Activated naive CD8-positive, alpha-beta T cell treated with anti-CD3 and anti-CD28 coated beads, Interleukin-2, amount 50 U/mL, for 24 hours (primary cell): ENCODE results near the gene TSTD2.

ENCODE experiments used
- ATAC-seq: fragments of 150-1000 bp; cut with Tn5 transposase; one replicate; pipeline ENCODE4 v1.10.0; 2021
- DNase-seq: peaks from one replicate; pipeline ENCODE4 v3.0.0; 2021
- H3K27ac Mint-ChIP-seq: one replicate; pipeline ENCODE4 v1.8.0; 2021; ENCODE audit warnings: mild to moderate bottlenecking, mixed read lengths
- H3K27me3 Mint-ChIP-seq: one replicate; pipeline ENCODE4 v1.8.0; 2021; ENCODE audit warnings: mixed read lengths
- H3K36me3 Mint-ChIP-seq: one replicate; pipeline ENCODE4 v1.8.0; 2021; ENCODE audit warnings: low read depth, mixed read lengths
- H3K4me1 Mint-ChIP-seq: one replicate; pipeline ENCODE4 v1.8.0; 2021; ENCODE audit warnings: mixed read lengths
- H3K4me3 Mint-ChIP-seq: one replicate; pipeline ENCODE4 v1.8.0; 2021; ENCODE audit warnings: mild to moderate bottlenecking, moderate library complexity, mixed read lengths
- H3K9me3 Mint-ChIP-seq: one replicate; pipeline ENCODE4 v1.8.0; 2021; ENCODE audit warnings: mixed read lengths

The TSTD2 gene

DNA sequence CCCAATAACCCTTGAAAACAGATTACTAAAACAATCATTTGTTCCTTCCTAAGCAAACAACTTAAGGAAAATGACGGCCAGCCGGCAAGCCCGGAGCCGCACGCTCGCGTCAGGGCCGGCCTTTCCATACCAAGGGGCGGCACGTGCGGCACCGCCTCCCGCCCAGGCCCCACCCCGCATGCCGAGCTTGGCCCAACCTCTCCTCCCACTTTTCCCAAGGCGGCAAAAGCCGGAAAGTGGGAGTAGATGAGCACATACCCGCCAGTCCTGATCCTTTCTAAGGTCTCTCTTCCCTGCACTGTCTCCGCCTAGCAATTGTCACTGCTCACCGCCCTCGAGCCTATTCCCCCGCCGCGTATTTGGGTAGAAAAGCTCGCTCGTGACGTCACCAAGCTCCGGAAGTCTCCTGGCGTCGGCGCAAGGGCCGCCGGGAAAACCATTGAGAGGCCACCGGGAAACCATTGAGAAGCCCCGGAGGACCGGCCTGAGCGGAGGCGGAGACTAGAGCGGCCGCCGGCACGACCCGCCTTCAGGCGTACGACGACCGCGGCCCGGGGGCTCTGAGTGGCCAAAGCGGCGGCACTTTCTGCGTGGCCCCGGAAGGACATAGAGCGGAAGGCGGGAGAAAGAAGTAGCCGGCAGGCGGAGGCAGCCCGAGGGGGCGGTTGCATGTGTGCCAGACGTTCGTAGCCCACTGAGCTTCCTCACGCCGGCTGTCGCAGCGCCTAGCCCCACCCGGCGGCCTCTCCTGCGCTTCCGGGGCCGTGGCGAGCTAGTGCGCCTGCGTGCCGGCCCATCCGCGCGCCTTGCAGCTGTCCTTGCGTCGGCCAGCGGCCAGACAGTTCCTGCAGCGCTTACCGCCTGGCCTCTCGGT, at the start of gene TSTD2, which contains the start of gene NCBP1:
TSS of gene TSTD2 (minus strand) at position 384 of the 874 bp plus-strand sequence. CDS start 5,806 bp downstream, outside the sequence.
TSS of gene NCBP1 (plus strand) at position 837 of the 874 bp plus-strand sequence. CDS start 61 bp downstream, outside the sequence.
- peak within 1 kb of the TSS; percentile 100 for H3K27ac Mint-ChIP-seq
- no peaks in the 10 kb centered on the region for H3K27me3 Mint-ChIP-seq
- peak within 1 kb of the TSS; percentile 100 for H3K4me3 Mint-ChIP-seq
- H3K9me3 Mint-ChIP-seq = no peaks in the 10 kb centered on the region
- peaks cover 50% of the 10 kb centered on the region for H3K4me1 Mint-ChIP-seq
- ATAC-seq = peak; percentile 94
- DNase-seq = peak; percentile 95
- H3K36me3 Mint-ChIP-seq = peaks cover 33% of the 10 kb centered on the region

DNA sequence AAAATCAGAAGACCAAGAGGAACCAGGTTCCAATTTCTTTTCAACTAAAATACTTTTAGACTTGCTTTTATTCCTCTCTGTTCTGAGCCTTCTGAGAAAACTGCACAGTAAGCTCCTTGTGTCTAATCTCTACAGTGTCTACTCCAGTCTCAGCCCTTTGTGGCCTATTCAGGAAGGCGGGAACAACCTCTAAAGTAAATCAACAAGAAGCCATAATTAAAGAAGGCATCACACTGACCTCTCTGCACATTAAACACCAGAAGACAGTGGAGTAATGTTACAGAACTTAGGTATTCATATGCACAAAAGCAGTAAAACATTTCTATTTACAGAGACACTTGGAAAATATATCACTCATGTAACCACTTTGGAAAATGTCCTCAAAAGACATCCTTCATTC, 49.1 kb upstream of the TSTD2 start:
- DNase-seq = no peak
- peaks cover 35% of the 10 kb centered on the region for H3K36me3 Mint-ChIP-seq
- no peaks in the 10 kb centered on the region for H3K9me3 Mint-ChIP-seq

DNA sequence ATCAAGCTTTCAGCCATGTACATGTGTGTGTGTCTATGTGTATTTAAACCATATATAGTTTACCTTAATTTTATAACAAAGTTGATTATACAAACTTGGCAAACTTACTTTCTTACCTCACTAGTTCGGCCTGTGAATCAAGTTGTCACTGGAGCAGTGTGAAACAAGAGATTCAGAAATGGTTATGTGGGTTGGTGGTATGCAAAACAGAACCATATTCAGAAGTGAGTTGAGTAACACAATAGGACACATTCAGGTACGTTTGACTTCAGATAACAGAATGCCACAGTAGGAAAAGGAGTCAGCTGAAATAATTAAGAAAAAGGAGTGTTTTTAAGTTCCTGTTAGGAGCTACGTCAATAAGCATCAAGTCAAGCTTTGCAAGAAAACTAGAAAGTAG, 42.5 kb upstream of the TSTD2 start:
- DNase-seq (no peak), ATAC-seq (peak; percentile 38)
- peaks cover 73% of the 10 kb centered on the region for H3K36me3 Mint-ChIP-seq
- H3K9me3 Mint-ChIP-seq = no peaks in the 10 kb centered on the region
- no peak overlapping the region for H3K27ac Mint-ChIP-seq
- no peaks in the 10 kb centered on the region for H3K27me3 Mint-ChIP-seq
- H3K4me3 Mint-ChIP-seq = no peak overlapping the region
- peaks cover 10% of the 10 kb centered on the region for H3K4me1 Mint-ChIP-seq

More for the DNA sequence above, 49.1 kb upstream of the TSTD2 start:
- no peak overlapping the region for H3K27ac Mint-ChIP-seq
- no peaks in the 10 kb centered on the region for H3K27me3 Mint-ChIP-seq
- peaks cover 4% of the 10 kb centered on the region for H3K4me1 Mint-ChIP-seq
- no peak for ATAC-seq
- H3K4me3 Mint-ChIP-seq = no peak overlapping the region

- ATAC-seq = no peak
- Mint-ChIP-seq H3K4me1 (peaks cover 10% of the 10 kb centered on the region), H3K36me3 (peaks cover 74% of the 10 kb centered on the region), H3K4me3 (no peak overlapping the region), H3K27me3 (no peaks in the 10 kb centered on the region), H3K27ac (no peak overlapping the region), H3K9me3 (no peaks in the 10 kb centered on the region)
- DNase-seq = no peak
These were observed 40.8 kb upstream of the TSTD2 start for GRCh38 chr9:97673922-97674321.

DNA sequence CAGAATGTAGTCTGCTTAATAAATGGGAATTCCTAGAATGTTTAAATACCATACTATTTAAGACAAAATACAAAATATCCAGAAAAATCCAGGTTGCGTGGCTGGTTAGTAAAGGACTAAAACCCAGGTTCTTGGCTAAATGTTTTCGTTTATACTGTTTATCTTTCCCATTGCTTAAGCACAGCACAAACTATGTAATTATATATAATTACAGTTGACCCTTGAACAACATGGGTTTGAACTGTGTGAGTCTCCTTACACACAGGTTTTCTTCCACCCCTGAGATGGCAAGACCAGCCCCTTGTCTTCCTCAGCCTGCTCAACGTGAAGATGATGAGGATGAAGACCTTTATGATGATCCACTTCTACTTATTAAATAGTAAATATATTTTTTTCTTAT, 39.2 kb upstream of the TSTD2 start:
- Mint-ChIP-seq H3K4me3 (no peak overlapping the region), H3K9me3 (no peaks in the 10 kb centered on the region), H3K36me3 (peaks cover 74% of the 10 kb centered on the region), H3K4me1 (peaks cover 25% of the 10 kb centered on the region), H3K27me3 (no peaks in the 10 kb centered on the region), H3K27ac (no peak overlapping the region)
- no peak for DNase-seq
- no peak for ATAC-seq

GRCh38 chr9:97670586-97670985, 37.4 kb upstream of the TSTD2 start:
- peaks cover 79% of the 10 kb centered on the region for H3K36me3 Mint-ChIP-seq
- DNase-seq (no peak), ATAC-seq (no peak)
- peaks cover 39% of the 10 kb centered on the region for H3K4me1 Mint-ChIP-seq
- peak overlapping the region; percentile 25 for H3K27ac Mint-ChIP-seq
- no peak overlapping the region for H3K4me3 Mint-ChIP-seq
- H3K9me3 Mint-ChIP-seq = no peaks in the 10 kb centered on the region
- no peaks in the 10 kb centered on the region for H3K27me3 Mint-ChIP-seq

- DNase-seq = peak; percentile 28
- H3K4me1 Mint-ChIP-seq = peaks cover 49% of the 10 kb centered on the region
- peak overlapping the region; percentile 76 for H3K27ac Mint-ChIP-seq
- H3K9me3 Mint-ChIP-seq = no peaks in the 10 kb centered on the region
- peaks cover 78% of the 10 kb centered on the region for H3K36me3 Mint-ChIP-seq
- peak; percentile 30 for ATAC-seq
- peak overlapping the region; percentile 5 for H3K4me3 Mint-ChIP-seq
- H3K27me3 Mint-ChIP-seq = no peaks in the 10 kb centered on the region
These were observed 35.3 kb upstream of the TSTD2 start for GRCh38 chr9:97668485-97668884.

DNA sequence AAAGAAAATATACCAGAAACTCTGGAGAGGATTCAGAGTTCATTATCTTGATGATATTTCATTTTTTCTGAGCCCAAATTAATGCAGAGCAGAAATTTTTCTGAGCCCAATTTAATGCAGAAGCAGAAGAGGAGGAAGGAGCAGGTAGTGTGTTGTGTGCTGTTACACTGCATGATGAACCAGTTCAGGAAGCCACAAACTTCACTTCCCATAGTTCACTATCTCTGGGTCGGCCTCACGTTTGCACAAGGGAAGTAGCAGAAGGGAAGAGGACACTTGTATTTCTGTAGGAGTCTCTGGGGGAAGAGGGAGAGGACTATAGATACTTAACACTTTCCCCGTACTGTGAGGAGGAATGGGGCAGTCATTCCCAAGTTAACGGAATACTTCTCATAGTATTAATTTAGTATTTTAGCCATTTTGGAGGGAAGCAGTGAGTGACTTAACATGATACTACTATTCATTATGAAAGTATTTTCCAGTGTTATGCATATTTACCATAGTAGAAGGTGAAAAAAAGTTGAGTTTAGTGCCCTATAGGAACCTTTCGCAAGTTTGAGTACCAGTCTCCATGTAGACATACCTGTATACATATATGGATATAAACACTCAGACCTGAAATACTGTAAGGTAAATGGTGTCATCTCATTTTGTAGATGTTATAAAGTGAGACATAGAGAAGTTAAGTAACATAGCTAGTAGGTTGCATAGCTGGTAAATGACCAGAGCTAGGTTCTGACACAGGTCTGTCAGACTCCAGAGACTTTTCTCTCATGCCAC, 33.9 kb upstream of the TSTD2 start:
- Mint-ChIP-seq H3K9me3 (no peaks in the 10 kb centered on the region), H3K4me1 (peaks cover 49% of the 10 kb centered on the region), H3K27me3 (no peaks in the 10 kb centered on the region), H3K36me3 (peaks cover 80% of the 10 kb centered on the region), H3K4me3 (no peak overlapping the region), H3K27ac (peak overlapping the region; percentile 80)
- DNase-seq (no peak), ATAC-seq (peak; percentile 14)

DNA sequence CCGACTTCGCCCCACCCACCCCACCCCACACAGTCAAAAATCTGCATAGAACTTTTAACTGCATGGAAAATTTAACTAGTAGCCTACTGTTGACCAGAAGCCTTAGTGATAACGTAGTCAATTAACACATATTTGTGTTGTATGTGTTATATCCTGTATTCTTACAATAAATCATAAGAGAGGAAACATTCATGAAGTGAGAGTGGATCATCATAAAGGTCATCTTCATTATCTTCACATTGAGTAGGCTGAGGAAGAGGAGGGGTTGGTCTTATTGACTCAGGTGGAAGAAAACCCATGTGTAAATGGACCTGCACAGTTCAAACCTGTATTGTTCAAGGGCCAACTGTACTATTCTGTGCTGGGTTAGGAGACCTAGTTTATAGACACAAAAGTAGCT, 32.6 kb upstream of the TSTD2 start:
- no peak overlapping the region for H3K4me3 Mint-ChIP-seq
- no peaks in the 10 kb centered on the region for H3K27me3 Mint-ChIP-seq
- peak overlapping the region; percentile 80 for H3K27ac Mint-ChIP-seq
- H3K9me3 Mint-ChIP-seq = no peaks in the 10 kb centered on the region
- H3K36me3 Mint-ChIP-seq = peaks cover 77% of the 10 kb centered on the region
- peaks cover 49% of the 10 kb centered on the region for H3K4me1 Mint-ChIP-seq
- ATAC-seq = peak; percentile 84
- no peak for DNase-seq

- ATAC-seq = no peak
- Mint-ChIP-seq H3K9me3 (no peaks in the 10 kb centered on the region), H3K36me3 (peaks cover 80% of the 10 kb centered on the region), H3K27me3 (no peaks in the 10 kb centered on the region), H3K27ac (no peak overlapping the region), H3K4me1 (peaks cover 15% of the 10 kb centered on the region), H3K4me3 (no peak overlapping the region)
- no peak for DNase-seq
These were observed 27.7 kb upstream of the TSTD2 start for GRCh38 chr9:97660847-97661246.

DNA sequence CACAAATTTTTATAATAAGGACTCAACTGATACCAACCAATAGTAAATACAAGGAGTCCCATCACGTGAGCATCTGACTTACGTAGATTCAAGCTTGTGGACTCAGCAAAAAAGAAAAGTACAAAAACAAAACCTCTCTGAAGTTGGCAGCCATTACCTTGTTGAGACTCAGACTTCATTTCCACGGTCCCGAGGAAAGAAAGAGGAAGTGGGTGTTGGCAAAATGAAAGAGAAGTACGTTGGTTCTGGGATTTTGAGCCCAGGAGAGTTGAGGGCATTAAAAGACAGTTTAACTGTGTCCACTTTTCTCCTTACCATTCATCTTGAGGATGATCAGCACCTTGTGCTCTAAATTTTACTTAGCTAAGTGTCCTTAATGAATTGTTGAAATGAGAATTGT, 27.2 kb upstream of the TSTD2 start:
- H3K27ac Mint-ChIP-seq = no peak overlapping the region
- DNase-seq = no peak
- no peaks in the 10 kb centered on the region for H3K27me3 Mint-ChIP-seq
- no peaks in the 10 kb centered on the region for H3K9me3 Mint-ChIP-seq
- H3K36me3 Mint-ChIP-seq = peaks cover 80% of the 10 kb centered on the region
- peaks cover 10% of the 10 kb centered on the region for H3K4me1 Mint-ChIP-seq
- no peak for ATAC-seq
- H3K4me3 Mint-ChIP-seq = no peak overlapping the region

- DNase-seq (no peak), ATAC-seq (no peak)
- no peak overlapping the region for H3K27ac Mint-ChIP-seq
- H3K4me3 Mint-ChIP-seq = no peak overlapping the region
- no peaks in the 10 kb centered on the region for H3K27me3 Mint-ChIP-seq
- peaks cover 75% of the 10 kb centered on the region for H3K36me3 Mint-ChIP-seq
- H3K9me3 Mint-ChIP-seq = no peaks in the 10 kb centered on the region
- peaks cover 5% of the 10 kb centered on the region for H3K4me1 Mint-ChIP-seq
These were observed 26.6 kb upstream of the TSTD2 start for GRCh38 chr9:97659771-97660170.

GRCh38 chr9:97658707-97659106, 25.5 kb upstream of the TSTD2 start:
- Mint-ChIP-seq H3K36me3 (peaks cover 73% of the 10 kb centered on the region), H3K27me3 (no peaks in the 10 kb centered on the region), H3K4me1 (no peaks in the 10 kb centered on the region), H3K4me3 (no peak overlapping the region), H3K9me3 (no peaks in the 10 kb centered on the region), H3K27ac (no peak overlapping the region)
- ATAC-seq = no peak
- DNase-seq = no peak

DNA sequence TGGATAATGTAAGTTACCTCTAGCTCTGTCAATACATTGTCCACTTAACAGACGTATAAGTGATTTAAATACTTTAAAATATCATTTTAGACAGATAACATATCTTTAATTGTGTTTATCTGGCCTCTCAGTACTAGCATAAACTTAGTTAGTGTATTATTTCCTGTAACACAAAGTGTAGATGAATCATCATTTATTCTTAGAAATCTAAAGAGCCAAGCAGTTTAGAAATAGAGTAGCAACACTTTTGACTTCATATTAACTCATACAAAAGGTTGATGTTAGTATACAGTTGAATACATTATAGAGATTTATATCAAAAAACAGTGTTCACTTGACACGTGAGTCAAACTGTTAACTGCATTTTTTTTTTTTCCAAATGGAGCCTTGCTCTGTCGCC, 18.5 kb upstream of the TSTD2 start:
- no peak for ATAC-seq

DNA sequence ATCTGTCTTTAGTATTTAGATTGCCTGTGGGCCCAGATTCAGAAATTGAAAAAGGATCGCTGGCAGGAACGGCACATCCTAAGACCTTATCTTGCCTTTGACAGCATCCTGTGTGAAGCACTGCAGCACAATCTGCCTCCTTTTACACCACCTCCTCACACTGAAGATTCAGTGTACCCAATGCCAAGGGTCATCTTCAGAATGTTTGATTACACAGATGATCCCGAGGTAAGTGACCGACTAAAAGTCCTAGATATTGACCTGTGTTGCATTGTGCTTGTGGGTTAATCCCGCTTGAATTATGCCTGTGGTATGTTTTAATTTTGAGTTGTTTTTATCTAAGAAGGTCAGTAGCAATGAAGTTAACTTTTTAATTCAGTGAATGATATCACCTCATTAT, 14.8 kb upstream of the TSTD2 start:
- ATAC-seq (no peak), DNase-seq (no peak)
- Mint-ChIP-seq H3K27ac (no peak overlapping the region), H3K4me3 (no peak overlapping the region), H3K36me3 (peaks cover 56% of the 10 kb centered on the region), H3K9me3 (no peaks in the 10 kb centered on the region), H3K27me3 (no peaks in the 10 kb centered on the region), H3K4me1 (no peaks in the 10 kb centered on the region)

More for the DNA sequence above, 18.5 kb upstream of the TSTD2 start:
- Mint-ChIP-seq H3K4me3 (no peak overlapping the region), H3K4me1 (no peaks in the 10 kb centered on the region), H3K27ac (no peak overlapping the region), H3K36me3 (peaks cover 56% of the 10 kb centered on the region), H3K9me3 (no peaks in the 10 kb centered on the region), H3K27me3 (no peaks in the 10 kb centered on the region)
- no peak for DNase-seq
